Prostate gland (tissue), 2 donors: Measurements from ENCODE around the gene CEP295NL. TPM values are rescaled to one million over a fixed set of nuclear protein-coding genes. Genes with fewer than 3 reads are reported as not detected.
"Not testable (repeated sequence)": the region's sequence is repeated elsewhere in the genome, so short reads cannot be mapped to it uniquely, and the experiment has no call there.

Source experiments
- DNase-seq: peaks from one replicate; pipeline ENCODE4 v3.0.0-alpha.2; 2019; ENCODE audit warnings: low spot score
- H3K27ac ChIP-seq, 2 donors: fragments of 200-600 bp; sonication (generic); 2 replicates each; pipeline ENCODE4 v1.5.1; 2017 to 2019
- H3K27me3 ChIP-seq: fragments of 200-600 bp; sonication (generic); replicated peaks from 2 replicates; pipeline ENCODE4 v1.5.1; 2019; ENCODE audit not compliant: insufficient read depth
- H3K36me3 ChIP-seq, 2 donors: fragments of 200-600 bp; sonication (generic); 1 replicate in 1 of 2; 2 replicates in 1 of 2; pipeline versions ENCODE4 v1.5.1 to v1.8.1; 2017 to 2019
- H3K4me1 ChIP-seq: fragments of 200-600 bp; sonication (generic); replicated peaks from 2 replicates; pipeline ENCODE4 v1.5.1; 2019
- H3K4me3 ChIP-seq, 2 donors: fragments of 200-600 bp; sonication (generic); 2 replicates each; pipeline ENCODE4 v1.5.1; 2017 to 2019
- H3K9me3 ChIP-seq: fragments of 200-600 bp; sonication (generic); 2 replicates; pipeline ENCODE4 v1.5.1; 2017
- CTCF ChIP-seq, 4 experiments: fragments of 200-600 bp in 2 of 4; fragments of 450-650 bp in 2 of 4; sonication (generic) in 2 of 4; IDR thresholded peaks; 1 replicate in 3 of 4; 2 replicates in 1 of 4; pipeline ENCODE4 v1.5.1; 2016 to 2019; ENCODE audit warnings: antibody characterized with exemption in 4 of 4, mild to moderate bottlenecking in 2 of 4, moderate library complexity in 2 of 4
- POLR2A ChIP-seq: fragments of 450-650 bp; IDR thresholded peaks from one replicate; pipeline ENCODE4 v1.6.1; 2016; ENCODE audit warnings: antibody characterized with exemption, mild to moderate bottlenecking
- POLR2AphosphoS5 ChIP-seq: sonication (generic); formaldehyde crosslinking; IDR thresholded peaks from one replicate; pipeline ENCODE4 v1.6.1; 2017; ENCODE audit warnings: antibody characterized with exemption
- WGBS: methylation state at CpG from one replicate; pipeline ENCODE4 v1.1.5; 2018; 5-methylcytosine and 5-hydroxymethylcytosine counted together
- intact Hi-C: fragments of 100-400 bp; cut with DNase I; formaldehyde crosslinking; loops from one replicate; pipeline ENCODE4 v1.14.2; 2022
- total RNA-seq, 2 donors: library from RNA; depleted of rRNA; stranded (reverse); fragments of >200 nt; gene quantifications; one replicate each; pipeline ENCODE4 v1.1.0, GENCODE V29; 2016

Gene CEP295NL
- total RNA-seq, 2 donors from 2014 or later = 2.2 to 8.2 TPM

DNA sequence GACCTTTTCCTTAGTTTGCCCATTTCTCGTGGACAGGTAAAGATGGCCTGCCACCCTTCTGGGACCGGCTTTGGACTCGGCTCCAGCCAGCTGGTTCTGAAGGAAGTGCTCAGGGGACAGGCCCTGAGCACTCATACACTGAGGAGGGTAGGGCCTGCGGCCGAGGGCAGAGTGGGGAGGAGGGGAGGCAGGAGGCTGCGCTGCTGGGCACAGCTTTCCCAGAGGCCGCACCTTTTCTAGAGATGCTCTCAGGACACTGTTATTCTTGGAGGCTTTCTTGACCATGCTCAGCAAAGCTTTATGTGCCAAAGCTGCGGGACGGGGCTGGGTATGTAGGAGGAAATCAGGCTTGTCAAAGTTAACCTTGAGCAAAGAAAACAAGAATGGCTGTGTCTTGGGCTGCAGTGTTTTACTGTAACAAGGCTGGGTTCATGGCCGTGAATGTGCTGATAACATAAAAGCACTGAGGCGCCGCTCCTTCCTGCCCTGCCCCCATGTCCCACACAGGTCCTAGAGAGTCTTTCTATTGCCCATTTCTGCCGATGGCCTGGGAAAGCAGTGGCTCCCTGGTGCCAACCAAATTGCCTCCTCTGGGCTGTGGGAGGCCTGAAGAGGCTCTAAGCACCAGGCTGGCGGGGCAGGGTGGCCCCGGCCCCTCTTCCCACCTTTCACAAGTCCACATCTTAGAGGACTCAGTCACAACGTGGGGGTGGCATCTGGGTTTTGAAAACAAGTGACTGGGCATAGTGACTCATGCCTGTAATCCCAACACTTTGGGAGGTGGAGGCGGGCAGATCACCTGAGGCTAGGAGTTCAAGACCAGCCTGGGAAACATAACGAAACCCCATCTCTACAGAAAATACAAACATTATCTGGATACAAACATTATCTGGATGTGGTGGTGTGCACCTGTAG is 44.5 kb upstream of the CEP295NL start:
- Histone ChIP-seq H3K4me3 (no peak overlapping the region), H3K27ac (no peak overlapping the region), H3K36me3 (no peaks in the 10 kb centered on the region), H3K4me1 (no peaks in the 10 kb centered on the region), H3K9me3 (no peaks in the 10 kb centered on the region), H3K27me3 (no peaks in the 10 kb centered on the region)
- intact Hi-C loops = no loop called here
- 64% methylated on average over 18 of the region's 18 CpGs for WGBS
- no peak for DNase-seq
- no peak for TF ChIP-seq POLR2AphosphoS5

- no peak overlapping the region for H3K4me3 ChIP-seq
- no peak overlapping the region for H3K27ac ChIP-seq
- H3K27me3 ChIP-seq = no peaks in the 10 kb centered on the region
- DNase-seq = no peak
- no peaks in the 10 kb centered on the region for H3K36me3 ChIP-seq
- TF ChIP-seq CTCF (IDR thresholded peaks at IDR 0.05) (no peak), POLR2AphosphoS5 (no peak), POLR2A (no peak)
- intact Hi-C loops = no loop called here
- H3K9me3 ChIP-seq = no peaks in the 10 kb centered on the region
- 95% methylated on average over 8 of the region's 8 CpGs for WGBS
- no peaks in the 10 kb centered on the region for H3K4me1 ChIP-seq
These were observed 43.6 kb upstream of the CEP295NL start for GRCh38 chr17:78946631-78947030.

- intact Hi-C loops = no loop called here
- Histone ChIP-seq H3K36me3 (no peaks in the 10 kb centered on the region), H3K27me3 (no peaks in the 10 kb centered on the region), H3K4me3 (no peak overlapping the region), H3K27ac (no peak overlapping the region), H3K4me1 (no peaks in the 10 kb centered on the region), H3K9me3 (no peaks in the 10 kb centered on the region)
- 87% methylated on average over 7 of the region's 7 CpGs for WGBS
- DNase-seq = no peak
- no peak for TF ChIP-seq POLR2A
These were observed 43.1 kb upstream of the CEP295NL start for GRCh38 chr17:78946131-78946530.

DNA sequence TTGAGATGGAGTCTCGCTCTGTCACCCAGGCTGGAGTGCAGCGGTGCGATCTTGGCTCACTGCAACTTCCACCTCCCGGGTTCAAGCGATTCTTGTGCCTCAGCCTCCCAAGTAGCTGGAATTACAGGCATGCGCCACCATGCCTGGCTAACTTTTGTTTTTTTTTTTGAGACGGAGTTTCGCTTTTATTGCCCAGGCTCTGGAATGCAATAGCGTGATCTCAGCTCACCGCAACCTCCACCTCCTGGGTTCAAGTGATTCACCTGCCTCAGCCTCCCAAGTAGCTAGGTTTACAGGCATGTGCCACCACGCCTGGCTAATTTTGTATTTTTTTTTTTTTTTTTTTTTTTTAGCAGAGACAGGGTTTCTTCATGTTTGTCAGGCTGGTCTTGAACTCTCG is 42.5 kb upstream of the CEP295NL start:
- DNase-seq = not testable (repeated sequence)
- 92% methylated on average over 12 of the region's 12 CpGs for WGBS

DNA sequence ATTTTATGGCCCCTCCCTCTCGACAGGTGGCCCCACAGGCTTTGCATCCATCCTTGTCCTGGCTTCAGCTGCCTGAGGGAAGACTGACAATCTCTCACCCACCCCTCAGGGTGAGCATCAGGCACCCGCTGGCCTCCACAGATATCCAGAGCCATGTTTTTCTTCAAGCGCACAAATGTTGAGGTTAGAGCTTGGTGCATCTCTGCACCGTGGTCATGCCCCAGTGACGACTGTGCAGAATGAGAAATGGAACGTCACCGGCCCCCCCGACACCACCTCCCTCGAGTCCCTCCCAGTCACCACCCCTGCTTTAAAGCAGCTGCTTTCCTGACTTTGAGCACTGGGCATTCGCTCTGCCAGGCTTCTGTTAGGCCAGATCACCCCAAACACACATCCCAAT is 42.0 kb upstream of the CEP295NL start:
- H3K4me3 ChIP-seq = no peak overlapping the region
- no peaks in the 10 kb centered on the region for H3K4me1 ChIP-seq
- no peaks in the 10 kb centered on the region for H3K9me3 ChIP-seq
- DNase-seq = no peak
- H3K36me3 ChIP-seq = no peaks in the 10 kb centered on the region
- TF ChIP-seq CTCF (IDR thresholded peaks at IDR 0.05) = no peak
- no peak for TF ChIP-seq POLR2A
- no peak for TF ChIP-seq POLR2AphosphoS5
- 74% methylated on average over 10 of the region's 10 CpGs for WGBS
- intact Hi-C loops = no loop called here
- no peak overlapping the region for H3K27ac ChIP-seq
- no peaks in the 10 kb centered on the region for H3K27me3 ChIP-seq

More for the DNA sequence above, 42.5 kb upstream of the CEP295NL start:
- H3K36me3 ChIP-seq, H3K4me3 ChIP-seq, H3K27me3 ChIP-seq, H3K4me1 ChIP-seq, H3K27ac ChIP-seq, H3K9me3 ChIP-seq, intact Hi-C loops: not testable (repeated sequence)

DNA sequence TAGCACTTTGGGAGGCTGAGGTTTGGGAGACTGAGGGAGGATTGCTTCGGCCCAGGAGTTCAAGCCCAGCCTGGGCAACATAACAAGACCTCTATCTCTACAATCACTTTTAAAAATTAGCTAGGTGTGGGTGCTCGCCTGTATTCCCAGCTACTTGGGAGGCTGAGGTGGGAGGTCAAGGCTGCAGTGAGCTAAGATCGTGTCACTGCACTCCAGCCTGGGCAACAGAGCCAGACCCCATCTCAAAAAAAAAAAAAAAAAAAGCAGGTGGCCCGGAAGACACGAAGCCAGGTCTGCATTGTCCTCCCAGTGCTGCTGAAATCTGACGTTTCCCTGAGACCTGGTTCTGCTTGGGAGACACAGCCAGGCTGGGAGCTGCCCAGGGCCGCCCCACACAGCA is 41.0 kb upstream of the CEP295NL start:
- no peaks in the 10 kb centered on the region for H3K27me3 ChIP-seq
- DNase-seq = no peak
- intact Hi-C loops = no loop called here
- TF ChIP-seq POLR2AphosphoS5 (no peak), CTCF (IDR thresholded peaks at IDR 0.05) (no peak), POLR2A (no peak)
- no peaks in the 10 kb centered on the region for H3K4me1 ChIP-seq
- no peak overlapping the region for H3K4me3 ChIP-seq
- H3K27ac ChIP-seq = no peak overlapping the region
- 86% methylated on average over 7 of the region's 7 CpGs for WGBS
- H3K36me3 ChIP-seq = no peaks in the 10 kb centered on the region
- no peaks in the 10 kb centered on the region for H3K9me3 ChIP-seq
